HepG2 (cell line): ENCODE results near the gene SALL2. TPM values are rescaled to one million over a fixed set of nuclear protein-coding genes. Genes with fewer than 3 reads are reported as not detected.

Source experiments
- ATAC-seq: fragments of 200-7000 bp; cut with Tn5 transposase; 3 replicates; pipeline ENCODE4 v1.9.1; 2020; ENCODE audit warnings: mild to moderate bottlenecking, moderate library complexity
- BruUV-seq: library from RNA; stranded (reverse); fragments of 400-500 nt; replicated peaks from 2 replicates; lab custom pipeline; 2021; lab: Mats Ljungman, UMichigan
- CTCF ChIA-PET: fragments of 300-600 bp; formaldehyde crosslinking; extraction: SDS; loops from one replicate; lab custom pipeline; 2021; ENCODE audit warnings: low total read pairs, inconsistent platforms, low intra/inter-chr PET ratio; lab: Yijun Ruan, JAX
- POLR2A ChIA-PET: fragments of 350-600 bp; sonication (Branson Sonifier 250); formaldehyde crosslinking; loops from one replicate; lab custom pipeline; 2020; ENCODE audit warnings: antibody characterized with exemption, inconsistent platforms; lab: Yijun Ruan, JAX
- DNase-seq: peaks from one replicate; pipeline ENCODE4 v3.0.0-alpha.2; 2015; ENCODE audit warnings: low spot score
- FAIRE-seq: peaks from 3 replicates; lab custom pipeline; 2011; peaks lifted over from hg19 to GRCh38; lab: Jason Lieb, UNC
- H2AFZ ChIP-seq: one replicate; pipeline ENCODE4 v1.6.1; 2011; ENCODE audit warnings: low read length, inconsistent platforms
- H3K27ac ChIP-seq: fragments of 300-600 bp; 3 replicates; pipeline ENCODE4 v1.8.0; 2011; ENCODE audit warnings: mixed run types, mild to moderate bottlenecking, mixed read lengths, low read length, inconsistent platforms; ENCODE audit not compliant: insufficient read depth; ENCODE audit errors: extremely low read length
- H3K27me3 ChIP-seq, 2 experiments: fragments of 200-600 bp in 1 of 2; 2 replicates in 1 of 2; 3 replicates in 1 of 2; pipeline versions ENCODE4 v1.6.0 to v1.8.0; 2011; ENCODE audit warnings: low read length in 2 of 2, mild to moderate bottlenecking in 2 of 2, moderate library complexity in 2 of 2, inconsistent platforms in 1 of 2; ENCODE audit not compliant: insufficient read depth in 2 of 2, control insufficient read depth in 1 of 2
- H3K36me3 ChIP-seq, 2 experiments: fragments of 200-600 bp in 1 of 2; replicated peaks in 1 of 2; 2 replicates in 1 of 2; 3 replicates in 1 of 2; pipeline versions ENCODE4 v1.5.1 to v1.8.0; 2011; ENCODE audit warnings: low read length in 2 of 2, inconsistent platforms in 1 of 2; ENCODE audit not compliant: insufficient read depth in 2 of 2, control insufficient read depth in 1 of 2
- H3K4me1 ChIP-seq: 2 replicates; pipeline ENCODE4 v1.5.1; 2012; ENCODE audit warnings: low read length, inconsistent platforms; ENCODE audit not compliant: insufficient read depth
- H3K4me2 ChIP-seq: 2 replicates; pipeline ENCODE4 v1.6.0; 2011; ENCODE audit warnings: low read depth, low read length, inconsistent platforms
- H3K4me3 ChIP-seq, 3 experiments: fragments of 200-600 bp in 1 of 3; sonication (generic), shearing (Covaris generic) in 1 of 3; replicated peaks in 1 of 3; 2 replicates each; pipeline ENCODE4 v1.5.1; 2011 to 2016; ENCODE audit warnings: low read length in 3 of 3, inconsistent platforms in 2 of 3, low read depth in 2 of 3, mild to moderate bottlenecking in 2 of 3, control low read depth in 1 of 3, mixed read lengths in 1 of 3; ENCODE audit not compliant: insufficient read depth in 1 of 3
- H3K79me2 ChIP-seq: one replicate; pipeline ENCODE4 v1.6.1; 2011; ENCODE audit warnings: low read length, inconsistent platforms; ENCODE audit not compliant: insufficient read depth
- H3K9ac ChIP-seq: 2 replicates; pipeline ENCODE4 v1.6.0; 2011; ENCODE audit warnings: mild to moderate bottlenecking, low read depth, low read length, inconsistent platforms; ENCODE audit not compliant: insufficient read depth
- H3K9me3 ChIP-seq: 2 replicates; pipeline ENCODE4 v1.5.1; 2012; ENCODE audit warnings: mild to moderate bottlenecking, low read length
- H4K20me1 ChIP-seq: 2 replicates; pipeline ENCODE4 v1.6.0; 2011; ENCODE audit warnings: inconsistent platforms, mild to moderate bottlenecking, low read length, moderate library complexity; ENCODE audit not compliant: insufficient read depth
- DNMT3B ChIP-seq: conservative IDR thresholded peaks from 2 replicates; pipeline ENCODE4 v1.6.1; 2016; ENCODE audit warnings: missing biosample characterization, control low read depth
- ELF3 ChIP-seq: IDR thresholded peaks from 2 replicates; pipeline ENCODE4 v1.6.1; 2016; ENCODE audit warnings: missing genetic modification reagents, missing compliant biosample characterization
- EP300 ChIP-seq, 3 experiments: sonication (generic) in 1 of 3; formaldehyde crosslinking in 1 of 3; IDR thresholded peaks; 2 replicates each; pipeline versions ENCODE4 v1.5.1 to v1.6.1; 2011 to 2020; ENCODE audit warnings: low read depth in 2 of 3, low read length in 2 of 3, borderline replicate concordance in 1 of 3, improper control_type of control experiment in 1 of 3, mild to moderate bottlenecking in 1 of 3, missing genetic modification reagents in 1 of 3, moderate library complexity in 1 of 3
- FOXA3 ChIP-seq: IDR thresholded peaks from 2 replicates; pipeline ENCODE4 v1.6.1; 2016; ENCODE audit warnings: missing genetic modification reagents, missing compliant biosample characterization
- FOXO1 ChIP-seq: sonication (generic); formaldehyde crosslinking; IDR thresholded peaks from 2 replicates; pipeline ENCODE4 v1.4.0; 2020; ENCODE audit warnings: missing genetic modification reagents
- IRF1 ChIP-seq: sonication (generic); formaldehyde crosslinking; IDR thresholded peaks from 2 replicates; pipeline ENCODE4 v1.4.0; 2020; ENCODE audit warnings: low read depth, mild to moderate bottlenecking, missing genetic modification reagents
- IRF2 ChIP-seq: IDR thresholded peaks from 2 replicates; pipeline ENCODE4 v1.6.1; 2018; ENCODE audit warnings: missing genetic modification reagents, missing compliant biosample characterization
- MNT ChIP-seq: fragments of 450-650 bp; IDR thresholded peaks from 2 replicates; pipeline ENCODE4 v1.6.1; 2016
- NFKBIZ ChIP-seq: IDR thresholded peaks from 2 replicates; pipeline ENCODE4 v1.6.1; 2018; ENCODE audit warnings: missing genetic modification reagents, missing compliant biosample characterization
- NFYC ChIP-seq: IDR thresholded peaks from 2 replicates; pipeline ENCODE4 v1.6.1; 2016; ENCODE audit warnings: missing genetic modification reagents, missing compliant biosample characterization
- PCBP2 ChIP-seq: fragments of 200-400 bp; formaldehyde crosslinking; optimal IDR thresholded peaks from 2 replicates; pipeline ENCODE3; 2018; ENCODE audit warnings: low read length, low read depth; ENCODE audit not compliant: poor library complexity, severe bottlenecking
- POLR2AphosphoS5 ChIP-seq: IDR thresholded peaks from 2 replicates; pipeline ENCODE4 v1.6.1; 2012; ENCODE audit warnings: low read depth, low read length
- RFXANK ChIP-seq: IDR thresholded peaks from 2 replicates; pipeline ENCODE4 v1.6.1; 2016
- ZBED4 ChIP-seq: sonication (generic); formaldehyde crosslinking; IDR thresholded peaks from 2 replicates; pipeline ENCODE4 v1.4.0; 2020; ENCODE audit warnings: missing genetic modification reagents, borderline replicate concordance
- ZBTB43 ChIP-seq: sonication (generic); formaldehyde crosslinking; conservative IDR thresholded peaks from 2 replicates; pipeline ENCODE4 v1.4.0; 2020; ENCODE audit warnings: missing genetic modification reagents
- ZNF160 ChIP-seq: sonication (generic); formaldehyde crosslinking; IDR thresholded peaks from 2 replicates; pipeline ENCODE4 v1.8.0; 2022; ENCODE audit warnings: mild to moderate bottlenecking, inconsistent platforms, missing genetic modification reagents
- ZNF264 ChIP-seq: sonication (generic); formaldehyde crosslinking; IDR thresholded peaks from 2 replicates; pipeline ENCODE4 v1.4.0; 2020; ENCODE audit warnings: missing genetic modification reagents
- ZNF556 ChIP-seq: sonication (generic); formaldehyde crosslinking; IDR thresholded peaks from 2 replicates; pipeline ENCODE4 v1.4.0; 2020; ENCODE audit warnings: mild to moderate bottlenecking, missing genetic modification reagents, borderline replicate concordance
- in situ Hi-C: cut with HindIII; loops from 2 replicates; pipeline ENCODE4 v1.10.0; 2017; ENCODE audit warnings: low pct_unique_long_range_greater_than_20kb; ENCODE audit not compliant: extremely low pct_ligation_motif_present
- intact Hi-C: fragments of 100-400 bp; cut with micrococcal nuclease; formaldehyde crosslinking; loops from one replicate; pipeline ENCODE4 v1.10.0; 2022; ENCODE audit not compliant: unreplicated experiment
- polyA plus RNA-seq, 8 experiments: library from polyadenylated mRNA; depleted of rRNA in 3 of 8; stranded (reverse) in 7 of 8; unstranded in 1 of 8; fragments of >200 nt; fragmentation: Illumina TruSeq in 4 of 8; extraction: Trizol in 4 of 8; gene quantifications; 2 replicates each; pipeline versions ENCODE4 v1.2.1 to v1.2.3, GENCODE V29; 2011 to 2016; ENCODE audit warnings: low read depth in 4 of 8, missing spikeins in 1 of 8, mixed read lengths in 1 of 8; ENCODE audit not compliant: insufficient read depth in 1 of 8
- total RNA-seq, 5 experiments: library from RNA; depleted of rRNA; stranded (reverse); fragments of >200 nt; fragmentation: Illumina TruSeq; extraction: Trizol; gene quantifications; 2 replicates each; pipeline ENCODE4 v1.2.3, GENCODE V29; 2016; ENCODE audit warnings: low read depth in 1 of 5

The SALL2 gene
- total and polyA plus RNA-seq, 2 of the 13 experiments (the other 11 are each of a cell fraction or from before 2014, with no cell fraction given): 4.9 to 5.8 TPM

GRCh38 chr14:21534576-21534975, 8.4 kb upstream of the SALL2 start (continued):
- TF ChIP-seq ZNF556 (CRISPR knock-in tag) (peak; percentile 100), ELF3 (no peak), FOXA3 (no peak), POLR2AphosphoS5 (no peak), MNT (0 out of 2 replicates have a peak, but pooled peaks have one; percentile 43), RFXANK (CRISPR knock-in tag) (no peak), NFYC (no peak), IRF1 (CRISPR knock-in tag) (no peak), ZNF264 (CRISPR knock-in tag) (no peak), EP300 (IDR thresholded peaks at IDR 0.05; ENCODE audit: low read depth in 2 of 2, low read length in 2 of 2) (no peak), EP300 (CRISPR knock-in tag; IDR thresholded peaks at IDR 0.05; ENCODE audit: borderline replicate concordance) (no peak)

GRCh38 chr14:21533294-21533693, 7.1 kb upstream of the SALL2 start:
- H3K27me3 ChIP-seq: peaks cover 1 to 26% of the 10 kb centered on the region in 2 experiments; a peak in 3 of 5 replicates
- FAIRE-seq: no peak
- TF ChIP-seq IRF2 (no peak), ZBTB43 (no peak), NFKBIZ (CRISPR knock-in tag) (no peak), ZNF160 (CRISPR knock-in tag) (no peak), PCBP2 (no peak), DNMT3B (no peak), ZBED4 (CRISPR knock-in tag) (no peak), FOXO1 (CRISPR knock-in tag) (no peak)

More at GRCh38 chr14:21533294-21533693, 7.1 kb upstream of the SALL2 start:
- CTCF ChIA-PET: no interaction called here
- intact Hi-C loops: no loop called here
- Histone ChIP-seq H2AFZ (no peak overlapping the region), H3K4me1 (peaks cover 51% of the 10 kb centered on the region), H3K27ac (no peak overlapping the region), H3K79me2 (no peaks in the 10 kb centered on the region), H3K9ac (no peak overlapping the region), H4K20me1 (no peaks in the 10 kb centered on the region), H3K4me3 (no peak overlapping the region), H3K4me2 (no peak overlapping the region), H3K9me3 (peaks cover 9% of the 10 kb centered on the region), H3K36me3 (no peaks in the 10 kb centered on the region)
- no peak for DNase-seq
- no TSS peak for BruUV-seq
- POLR2A ChIA-PET: no interaction called here
- no peak for ATAC-seq
- in situ Hi-C loops: no loop called here
